ENCODE results near the gene ABCC3. TPM values are rescaled to one million over a fixed set of nuclear protein-coding genes. Genes with fewer than 3 reads are reported as not detected.

ABCC3 gene
- total RNA-seq, 3 donors from 2014 or later (not counting 1 experiment from before 2014, with no cell fraction given): 1.6 to 13.2 (median 5.9) TPM

- intact Hi-C loops (cut with micrococcal nuclease): no loop called here
- Histone ChIP-seq H3K27ac (ENCODE audit: low read length) (no peak overlapping the region), H3K36me3 (ENCODE audit: control insufficient read depth, insufficient read depth, low read length) (no peaks in the 10 kb centered on the region), H3K4me1 (ENCODE audit: control insufficient read depth, insufficient read depth, low read length) (peaks cover 8% of the 10 kb centered on the region), H3K9me3 (ENCODE audit: control insufficient read depth, insufficient read depth, low read length) (no peaks in the 10 kb centered on the region), H3K27me3 (ENCODE audit: control insufficient read depth, insufficient read depth, low read length) (peaks cover 12% of the 10 kb centered on the region), H3K4me3 (ENCODE audit: low read length) (no peak overlapping the region)
- ATAC-seq: no peak
- no peaks in the 10 kb centered on the region for H3K9me3 Mint-ChIP-seq
- WGBS (ENCODE audit: insufficient coverage): 74% methylated on average over 11 of the region's 11 CpGs
- DNase-seq: no peak
- peaks cover 0 to 9% of the 10 kb centered on the region in 2 donors for H3K4me1 Mint-ChIP-seq
- H3K27ac Mint-ChIP-seq: no peak overlapping the region
- H3K27me3 Mint-ChIP-seq (ENCODE audit: low read depth in 2 of 2): peaks cover 37 to 45% of the 10 kb centered on the region in 2 donors
- TF ChIP-seq CTCF (IDR thresholded peaks at IDR 0.05): no peak
- no peak overlapping the region for H3K4me3 Mint-ChIP-seq
- H3K36me3 Mint-ChIP-seq: no peaks in the 10 kb centered on the region
Measured at GRCh38 chr17:50631195-50631907, 3.3 kb upstream of the ABCC3 start.

DNA sequence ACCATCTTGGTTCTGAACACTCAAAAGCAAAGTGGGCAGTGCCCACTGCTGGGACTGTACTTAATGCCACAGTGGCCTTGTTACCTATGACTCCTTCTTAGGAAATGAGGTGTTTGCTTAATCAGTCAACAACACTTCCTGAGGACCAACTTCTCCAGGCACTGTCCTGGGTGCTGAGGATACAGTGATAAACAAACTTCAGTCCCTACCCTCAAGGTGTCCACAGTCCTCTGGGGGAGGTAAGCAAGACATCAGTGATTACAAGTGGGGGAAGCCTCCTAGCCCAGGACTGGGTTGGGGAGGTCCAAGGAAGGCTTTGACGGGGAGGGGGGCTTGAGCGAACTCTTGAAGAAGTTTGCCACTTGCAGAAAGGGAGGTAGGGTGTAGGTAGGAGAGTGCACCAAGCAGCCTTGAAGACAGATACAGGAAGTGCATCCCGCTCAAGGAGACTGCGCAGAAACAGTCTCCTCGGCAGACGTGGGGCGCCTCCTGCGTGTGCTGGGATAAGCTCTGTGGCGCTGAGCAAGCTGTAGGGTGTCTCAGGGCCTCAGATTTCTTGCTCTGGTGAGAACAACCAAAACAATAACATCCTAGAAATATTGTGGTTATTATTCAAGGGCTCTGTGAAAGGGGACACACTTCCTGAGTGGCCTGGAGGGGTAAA, 2.6 kb upstream of the ABCC3 start:
- Mint-ChIP-seq H3K4me3 (no peak overlapping the region), H3K4me1 (peaks cover 0 to 9% of the 10 kb centered on the region in 2 donors), H3K9me3 (no peaks in the 10 kb centered on the region), H3K36me3 (no peaks in the 10 kb centered on the region), H3K27ac (no peak overlapping the region), H3K27me3 (ENCODE audit: low read depth in 2 of 2) (peaks cover 42 to 47% of the 10 kb centered on the region in 2 donors)
- H3K4me1 ChIP-seq (ENCODE audit: control insufficient read depth, insufficient read depth, low read length): peaks cover 8% of the 10 kb centered on the region
- H3K27me3 ChIP-seq (ENCODE audit: control insufficient read depth, insufficient read depth, low read length): peaks cover 12% of the 10 kb centered on the region
- no peaks in the 10 kb centered on the region for H3K9me3 ChIP-seq (ENCODE audit: control insufficient read depth, insufficient read depth, low read length)
- ATAC-seq: no peak
- intact Hi-C loops (cut with micrococcal nuclease): no loop called here
- no peak overlapping the region for H3K27ac ChIP-seq (ENCODE audit: low read length)
- WGBS (ENCODE audit: insufficient coverage): 81% methylated on average over 9 of the region's 9 CpGs
- no peaks in the 10 kb centered on the region for H3K36me3 ChIP-seq (ENCODE audit: control insufficient read depth, insufficient read depth, low read length)
- no peak for DNase-seq
- no peak overlapping the region for H3K4me3 ChIP-seq (ENCODE audit: low read length)
- no peak for TF ChIP-seq CTCF (IDR thresholded peaks at IDR 0.05)

DNA sequence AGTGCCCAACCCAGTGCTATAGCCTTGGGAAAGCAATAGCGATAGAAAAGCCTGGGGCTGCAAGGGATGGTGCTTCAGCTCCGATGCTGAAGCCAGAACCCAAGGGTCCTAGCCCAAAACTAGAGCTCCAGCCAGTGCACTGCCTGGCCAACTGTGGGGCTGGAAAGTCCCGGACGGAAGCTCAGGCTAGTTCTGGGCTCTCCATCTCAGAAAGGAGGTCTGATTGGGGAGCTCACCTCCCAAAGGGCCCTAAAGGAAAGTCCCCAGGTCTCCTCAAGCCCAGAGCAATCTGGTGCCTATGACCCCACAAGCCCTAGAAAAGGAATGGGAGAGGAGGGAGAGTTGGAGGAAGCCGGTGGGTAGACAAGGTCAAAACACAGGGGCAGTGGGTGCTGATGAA, 2.0 kb upstream of the ABCC3 start:
- peaks cover 0 to 9% of the 10 kb centered on the region in 2 donors for H3K4me1 Mint-ChIP-seq
- intact Hi-C loops (cut with micrococcal nuclease): no loop called here
- H3K27ac Mint-ChIP-seq: no peak overlapping the region
- H3K36me3 Mint-ChIP-seq: no peaks in the 10 kb centered on the region
- ATAC-seq (no peak), DNase-seq (no peak)
- peaks cover 47 to 48% of the 10 kb centered on the region in 2 donors for H3K27me3 Mint-ChIP-seq (ENCODE audit: low read depth in 2 of 2)
- H3K9me3 Mint-ChIP-seq: no peaks in the 10 kb centered on the region
- H3K27me3 ChIP-seq (ENCODE audit: control insufficient read depth, insufficient read depth, low read length): peaks cover 12% of the 10 kb centered on the region
- no peaks in the 10 kb centered on the region for H3K36me3 ChIP-seq (ENCODE audit: control insufficient read depth, insufficient read depth, low read length)
- H3K9me3 ChIP-seq (ENCODE audit: control insufficient read depth, insufficient read depth, low read length): no peaks in the 10 kb centered on the region
- no peak overlapping the region for H3K4me3 ChIP-seq (ENCODE audit: low read length)
- peaks cover 8% of the 10 kb centered on the region for H3K4me1 ChIP-seq (ENCODE audit: control insufficient read depth, insufficient read depth, low read length)
- WGBS (ENCODE audit: insufficient coverage): 95% methylated on average over 5 of the region's 5 CpGs
- H3K4me3 Mint-ChIP-seq: no peak overlapping the region
- TF ChIP-seq CTCF (IDR thresholded peaks at IDR 0.05): no peak
- H3K27ac ChIP-seq (ENCODE audit: low read length): no peak overlapping the region
